ENCODE data around the gene STX18.

GRCh38 chr4:4430492-4431195, 111.2 kb downstream of the STX18 start:
- TF ChIP-seq GATA2 (IDR thresholded peaks at IDR 0.05; ENCODE audit: low read depth, low read length) (no peak), GATA3 (IDR thresholded peaks at IDR 0.05; ENCODE audit: low read depth, low read length) (no peak)

Data from SH-SY5Y (cell line).